ENCODE data around the gene CHMP4A. TPM values are rescaled to one million over a fixed set of nuclear protein-coding genes. Genes with fewer than 3 reads are reported as not detected.

The CHMP4A gene
- total and polyA plus RNA-seq, 2 of the 13 experiments (the other 11 are each of a cell fraction or from before 2014, with no cell fraction given) = 83.6 to 113 TPM

GRCh38 chr14:24241829-24242443 is 28.6 kb upstream of the CHMP4A start (continued):
- TF ChIP-seq ARID4A (CRISPR knock-in tag; IDR thresholded peaks at IDR 0.05; ENCODE audit: borderline replicate concordance) (no peak; the same call in 1 of the 2 replicates), MTA1 (CRISPR knock-in tag; IDR thresholded peaks at IDR 0.05; ENCODE audit: borderline replicate concordance) (peak; percentile 90; the same call in 1 of the 2 replicates), HES4 (CRISPR knock-in tag; IDR thresholded peaks at IDR 0.05; ENCODE audit: borderline replicate concordance) (peak; percentile 71; the same call in 1 of the 2 replicates), MXI1 (IDR thresholded peaks at IDR 0.05; ENCODE audit: borderline replicate concordance, low read depth, low read length) (no peak; the same call in 2 of the 3 replicates), ZNF30 (CRISPR knock-in tag; IDR thresholded peaks at IDR 0.05) (peak; percentile 6; the same call in 1 of the 2 replicates), PRDM15 (CRISPR knock-in tag; IDR thresholded peaks at IDR 0.05) (0 out of 2 replicates have a peak, but pooled peaks have one; percentile 30), PHF5A (CRISPR knock-in tag; IDR thresholded peaks at IDR 0.05; ENCODE audit: low read depth, unreplicated experiment) (peak; percentile 91), ARID5B (CRISPR knock-in tag; IDR thresholded peaks at IDR 0.05) (peak; percentile 5; the same call in 1 of the 2 replicates)

All from HepG2 (cell line).